Inflammatory macrophage treated with lipopolysaccharide for 4 hours (primary cell): ENCODE measurements around the gene CIAO2A.

Experiments
- DNase-seq: peaks from one replicate; pipeline ENCODE4 v3.0.0-alpha.2; 2020

The CIAO2A gene

GRCh38 chr15:64037966-64038365 lies 55.7 kb downstream of the CIAO2A start:
- peak; percentile 26 for DNase-seq

DNA sequence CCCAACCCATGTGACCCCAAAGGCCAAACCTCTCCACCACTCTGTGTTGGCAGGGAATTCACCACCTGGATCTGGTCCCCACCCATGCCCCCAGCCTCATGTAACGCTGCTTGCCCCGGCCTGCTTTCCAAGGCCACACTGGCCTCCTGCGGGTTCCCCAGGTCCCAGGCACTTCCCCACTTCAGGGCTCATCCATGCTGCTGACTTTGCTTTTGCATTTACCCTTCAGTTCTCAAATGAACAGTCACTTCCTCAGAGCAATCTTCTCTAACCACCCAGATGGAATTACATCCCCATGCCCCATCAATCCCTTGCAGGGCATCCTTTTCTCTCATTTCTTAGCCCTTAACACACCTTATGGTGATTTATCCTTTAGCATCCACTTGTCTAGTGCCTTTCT lies 56.5 kb downstream of the CIAO2A start:
- DNase-seq: no peak

GRCh38 chr15:64035525-64035924 lies 58.1 kb downstream of the CIAO2A start:
- no peak for DNase-seq

GRCh38 chr15:64034519-64034918 lies 59.1 kb downstream of the CIAO2A start:
- DNase-seq: no peak

DNA sequence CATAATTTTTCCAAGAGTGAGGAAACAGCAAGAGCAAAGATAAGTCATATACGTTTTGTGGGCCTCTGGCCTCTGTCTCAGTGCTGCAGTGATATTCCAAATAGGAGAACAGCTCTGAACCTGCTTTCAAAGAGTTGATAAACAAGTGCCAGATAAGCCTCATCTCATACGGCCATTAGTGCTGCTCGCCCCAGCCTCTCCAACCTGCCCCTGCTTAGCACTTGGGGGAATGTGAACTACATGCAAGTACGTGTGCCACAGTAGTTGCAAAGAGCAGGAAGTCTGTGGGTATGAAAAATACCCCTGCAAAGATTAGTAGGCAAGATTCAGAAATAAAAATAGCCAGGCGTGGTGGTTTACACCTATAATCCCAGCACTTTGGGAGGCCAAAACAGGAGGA lies 61.3 kb downstream of the CIAO2A start:
- DNase-seq: no peak

DNA sequence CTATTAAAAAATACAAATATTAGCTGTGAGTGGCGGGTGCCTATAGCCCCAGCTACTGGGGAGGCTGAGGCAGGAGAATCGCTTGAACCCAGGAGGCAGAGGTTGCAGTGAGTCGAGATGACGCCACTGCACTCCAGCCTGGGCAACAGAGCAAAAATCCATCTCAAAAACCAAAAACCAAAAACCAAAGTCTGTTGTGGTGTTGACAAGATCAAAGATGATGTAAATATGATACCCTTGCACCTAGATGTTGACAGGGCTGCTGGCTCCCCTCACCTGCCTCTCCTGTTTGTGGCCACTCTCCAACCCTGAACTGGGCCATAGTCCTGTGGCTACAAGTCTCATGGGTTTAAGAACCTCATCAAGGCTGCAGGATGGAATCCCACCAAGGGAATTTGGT lies 63.5 kb downstream of the CIAO2A start:
- no peak for DNase-seq

DNA sequence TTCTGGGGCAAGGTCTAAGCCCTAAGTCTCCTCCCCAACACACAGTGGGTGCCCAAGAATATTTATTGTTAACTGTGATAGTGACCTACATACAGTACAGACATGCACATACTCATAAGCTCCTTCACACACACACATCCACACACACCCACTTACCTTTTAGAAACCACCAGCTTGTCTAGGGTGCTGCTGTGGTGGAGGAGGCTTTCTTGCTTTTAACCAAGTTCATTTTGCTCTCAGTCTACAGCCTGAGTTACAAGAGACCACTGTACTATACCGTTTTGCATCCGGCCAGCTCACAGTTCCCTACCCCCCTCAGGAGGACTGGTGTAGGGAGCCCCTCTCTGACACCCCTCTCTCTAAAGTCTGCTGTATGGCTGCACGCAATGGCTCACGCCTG lies 64.0 kb downstream of the CIAO2A start:
- DNase-seq: no peak

GRCh38 chr15:64029110-64029509 lies 64.5 kb downstream of the CIAO2A start:
- DNase-seq: no peak

DNA sequence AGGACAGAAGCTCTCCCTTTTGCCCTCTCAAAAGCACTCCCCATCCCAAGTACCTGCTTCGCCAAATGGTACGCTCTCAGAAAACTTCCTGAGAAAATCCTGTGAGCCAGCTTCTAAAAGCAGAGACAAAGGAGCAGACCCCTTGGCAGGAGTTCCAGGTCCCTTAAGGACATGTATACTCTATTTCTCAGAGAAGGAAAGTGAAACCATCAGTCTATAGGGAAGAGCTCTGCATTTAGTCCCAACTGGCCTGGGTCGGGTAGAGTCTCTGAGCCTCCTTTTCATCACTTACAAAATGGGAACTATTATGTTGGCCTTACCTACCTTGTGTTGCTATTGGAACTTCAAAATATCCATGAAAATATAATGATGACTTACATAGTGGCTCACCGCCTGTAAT lies 67.0 kb downstream of the CIAO2A start:
- peak; percentile 51 for DNase-seq

DNA sequence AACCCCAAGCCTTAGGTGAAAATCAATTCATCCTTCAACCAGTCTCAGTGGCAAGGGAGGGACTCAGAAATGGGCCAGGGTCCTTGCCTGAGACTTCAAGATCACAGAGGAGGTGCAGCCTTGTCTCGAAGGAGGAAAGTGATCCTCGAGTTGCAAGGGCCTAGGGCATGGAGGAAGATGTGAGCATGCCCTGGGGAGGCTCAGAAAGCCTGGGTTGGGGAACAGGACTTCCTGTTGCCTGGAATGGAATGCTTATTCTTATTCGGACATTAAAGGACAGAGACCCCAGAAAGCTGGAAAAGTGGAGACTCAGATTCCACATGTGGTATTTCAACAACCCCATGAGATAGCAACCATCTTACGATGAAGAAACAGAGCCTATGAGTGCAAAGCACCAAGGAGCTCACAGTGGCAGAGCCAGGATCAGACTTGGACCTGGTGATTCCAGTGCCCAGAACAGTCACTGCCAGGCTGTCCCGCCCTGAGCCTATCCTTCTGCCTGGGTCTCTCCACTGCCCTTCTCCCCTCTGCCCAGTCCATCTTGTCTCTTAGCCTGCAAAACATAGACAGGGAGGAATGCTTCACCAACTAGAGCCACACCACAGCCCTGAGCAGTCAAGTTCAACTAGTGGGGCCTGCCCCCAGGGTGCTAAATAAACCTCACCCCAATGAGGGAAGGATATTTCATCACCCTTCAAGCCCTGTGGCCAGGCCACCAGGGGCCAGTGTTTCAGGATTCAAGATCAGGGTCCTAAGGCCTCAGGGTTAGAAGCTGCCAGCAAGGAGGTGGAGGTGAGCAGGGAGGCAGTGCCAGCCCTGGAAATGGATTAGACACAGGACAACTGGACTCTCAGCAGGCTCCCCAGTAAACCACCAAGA lies 69.2 kb downstream of the CIAO2A start:
- no peak for DNase-seq

DNA sequence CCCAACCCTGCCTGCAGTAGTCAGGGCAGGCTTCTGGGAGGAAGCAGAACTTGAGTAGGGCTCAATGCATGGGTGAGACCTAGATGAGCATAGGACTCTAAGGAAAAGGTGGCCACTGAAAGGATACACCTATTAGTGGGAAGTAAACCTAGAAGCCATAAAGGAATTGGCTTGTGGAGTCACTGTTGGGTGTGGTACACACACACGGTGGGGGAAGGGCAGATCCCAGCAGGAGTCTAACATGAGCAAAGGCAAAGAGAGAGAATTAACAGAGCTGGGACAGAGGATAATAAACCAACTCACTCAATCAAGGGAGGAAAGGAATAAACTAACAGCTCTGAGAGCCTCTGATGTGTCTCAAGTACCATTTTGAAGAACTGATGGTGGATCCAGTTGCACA lies 70.4 kb downstream of the CIAO2A start:
- no peak for DNase-seq

- no peak for DNase-seq
Measured at GRCh38 chr15:64022571-64022970, 71.1 kb downstream of the CIAO2A start.
